Dendritic cell treated with granulocyte-macrophage colony-stimulating factor and Interleukin-4, amounts not matched to agents 40 ng/mL and 50 ng/mL, for 4 days (primary cell): ENCODE results near the gene ZNF670.
A peak's percentile ranks its signal among the peaks of the same experiment; 100 is the strongest.
"Not testable (repeated sequence)": the region's sequence is repeated elsewhere in the genome, so short reads cannot be mapped to it uniquely, and the experiment has no call there.

Experiments
- H3K27ac Mint-ChIP-seq: one replicate; pipeline ENCODE4 v1.8.0; 2022; ENCODE audit warnings: mild to moderate bottlenecking, mixed read lengths
- H3K27me3 Mint-ChIP-seq: one replicate; pipeline ENCODE4 v1.8.0; 2022; ENCODE audit warnings: mild to moderate bottlenecking, mixed read lengths
- H3K36me3 Mint-ChIP-seq: one replicate; pipeline ENCODE4 v1.8.0; 2022; ENCODE audit warnings: low read depth, mixed read lengths
- H3K4me1 Mint-ChIP-seq: one replicate; pipeline ENCODE4 v1.8.0; 2022; ENCODE audit warnings: low read depth, mixed read lengths
- H3K4me3 Mint-ChIP-seq: one replicate; pipeline ENCODE4 v1.8.0; 2022; ENCODE audit warnings: mild to moderate bottlenecking, moderate library complexity, mixed read lengths
- H3K9me3 Mint-ChIP-seq: one replicate; pipeline ENCODE4 v1.8.0; 2022; ENCODE audit warnings: mixed read lengths
- intact Hi-C: fragments of 100-400 bp; cut with micrococcal nuclease; formaldehyde crosslinking; loops from one replicate; pipeline ENCODE4 v1.15.0; 2022

Gene ZNF670

GRCh38 chr1:247078258-247079140 is at the start of gene ZNF670:
Gene ZNF670, minus strand, starts transcription at chr1:247078811. Its CDS starts 215 bp downstream, at chr1:247078596.
- peaks cover 25% of the 10 kb centered on the region for H3K36me3 Mint-ChIP-seq
- H3K4me3 Mint-ChIP-seq = peak within 1 kb of the TSS; percentile 97
- intact Hi-C loops = loop anchor here (10.0 kb wide), 1 partner anchor 154 kb away; no protein-coding TSS in a partner anchor
- H3K27me3 Mint-ChIP-seq = peaks cover 6% of the 10 kb centered on the region
- H3K27ac Mint-ChIP-seq = peak within 1 kb of the TSS; percentile 90
- peaks cover 25% of the 10 kb centered on the region for H3K9me3 Mint-ChIP-seq
- H3K4me1 Mint-ChIP-seq = peaks cover 17% of the 10 kb centered on the region

GRCh38 chr1:247127519-247128282 is 49.1 kb upstream of the ZNF670 start:
- intact Hi-C loops = loop anchor here (5.0 kb wide), 1 partner anchor 40 kb away; no protein-coding TSS in a partner anchor

GRCh38 chr1:247126601-247127000 is 48.0 kb upstream of the ZNF670 start:
- Mint-ChIP-seq H3K9me3 (peaks cover 22% of the 10 kb centered on the region), H3K36me3 (peaks cover 31% of the 10 kb centered on the region)
- H3K27me3 Mint-ChIP-seq, H3K27ac Mint-ChIP-seq, H3K4me3 Mint-ChIP-seq, H3K4me1 Mint-ChIP-seq: not testable (repeated sequence)
- intact Hi-C loops = loop anchor here (5.0 kb wide), 1 partner anchor 41 kb away; no protein-coding TSS in a partner anchor

More at GRCh38 chr1:247127519-247128282, 49.1 kb upstream of the ZNF670 start:
- not testable (repeated sequence) for H3K4me1 Mint-ChIP-seq, H3K27me3 Mint-ChIP-seq
- H3K4me3 Mint-ChIP-seq = peak overlapping the region; percentile 94
- H3K9me3 Mint-ChIP-seq = peaks cover 28% of the 10 kb centered on the region
- H3K27ac Mint-ChIP-seq = peak overlapping the region; percentile 93
- peaks cover 42% of the 10 kb centered on the region for H3K36me3 Mint-ChIP-seq

- Mint-ChIP-seq H3K9me3 (peaks cover 18% of the 10 kb centered on the region), H3K36me3 (peaks cover 27% of the 10 kb centered on the region)
- H3K27ac Mint-ChIP-seq, H3K27me3 Mint-ChIP-seq, H3K4me1 Mint-ChIP-seq, H3K4me3 Mint-ChIP-seq: not testable (repeated sequence)
- intact Hi-C loops = loop anchor here (5.0 kb wide), 1 partner anchor 41 kb away; no protein-coding TSS in a partner anchor
These were observed 47.6 kb upstream of the ZNF670 start for GRCh38 chr1:247126166-247126565.

GRCh38 chr1:247121382-247121781 is 42.8 kb upstream of the ZNF670 start:
- H3K27me3 Mint-ChIP-seq = peaks cover 8% of the 10 kb centered on the region
- H3K27ac Mint-ChIP-seq = no peak overlapping the region
- no peak overlapping the region for H3K4me3 Mint-ChIP-seq
- peaks cover 9% of the 10 kb centered on the region for H3K9me3 Mint-ChIP-seq
- H3K4me1 Mint-ChIP-seq = no peaks in the 10 kb centered on the region
- intact Hi-C loops = no loop called here
- H3K36me3 Mint-ChIP-seq = no peaks in the 10 kb centered on the region

GRCh38 chr1:247120408-247120668 is 41.7 kb upstream of the ZNF670 start:
- H3K4me1 Mint-ChIP-seq, intact Hi-C loops, H3K9me3 Mint-ChIP-seq, H3K4me3 Mint-ChIP-seq, H3K27me3 Mint-ChIP-seq, H3K27ac Mint-ChIP-seq, H3K36me3 Mint-ChIP-seq: not testable (repeated sequence)

- H3K27ac Mint-ChIP-seq = no peak overlapping the region
- H3K27me3 Mint-ChIP-seq = peaks cover 12% of the 10 kb centered on the region
- H3K4me3 Mint-ChIP-seq = no peak overlapping the region
- H3K36me3 Mint-ChIP-seq = no peaks in the 10 kb centered on the region
- intact Hi-C loops = no loop called here
- peaks cover 9% of the 10 kb centered on the region for H3K9me3 Mint-ChIP-seq
- H3K4me1 Mint-ChIP-seq = peaks cover 5% of the 10 kb centered on the region
These were observed 41.2 kb upstream of the ZNF670 start for GRCh38 chr1:247119600-247120407.

- intact Hi-C loops = no loop called here
- Mint-ChIP-seq H3K27ac (no peak overlapping the region), H3K36me3 (no peaks in the 10 kb centered on the region), H3K9me3 (peaks cover 9% of the 10 kb centered on the region), H3K27me3 (peaks cover 19% of the 10 kb centered on the region), H3K4me1 (peaks cover 7% of the 10 kb centered on the region), H3K4me3 (no peak overlapping the region)
These were observed 40.4 kb upstream of the ZNF670 start for GRCh38 chr1:247118946-247119446.

GRCh38 chr1:247115545-247115944 is 36.9 kb upstream of the ZNF670 start:
- Mint-ChIP-seq H3K27me3 (peaks cover 40% of the 10 kb centered on the region), H3K4me1 (peaks cover 17% of the 10 kb centered on the region), H3K4me3 (no peak overlapping the region), H3K36me3 (no peaks in the 10 kb centered on the region), H3K9me3 (no peaks in the 10 kb centered on the region), H3K27ac (no peak overlapping the region)
- intact Hi-C loops = no loop called here

- Mint-ChIP-seq H3K4me3 (no peak overlapping the region), H3K9me3 (no peaks in the 10 kb centered on the region), H3K27me3 (peaks cover 44% of the 10 kb centered on the region), H3K36me3 (no peaks in the 10 kb centered on the region), H3K4me1 (peaks cover 19% of the 10 kb centered on the region), H3K27ac (no peak overlapping the region)
- intact Hi-C loops = no loop called here
These were observed 36.5 kb upstream of the ZNF670 start for GRCh38 chr1:247115141-247115510.

- H3K9me3 Mint-ChIP-seq = no peaks in the 10 kb centered on the region
- intact Hi-C loops = no loop called here
- H3K27me3 Mint-ChIP-seq = peaks cover 50% of the 10 kb centered on the region
- H3K27ac Mint-ChIP-seq = no peak overlapping the region
- H3K4me3 Mint-ChIP-seq = no peak overlapping the region
- no peaks in the 10 kb centered on the region for H3K36me3 Mint-ChIP-seq
- peaks cover 19% of the 10 kb centered on the region for H3K4me1 Mint-ChIP-seq
These were observed 35.9 kb upstream of the ZNF670 start for GRCh38 chr1:247114351-247115140.

GRCh38 chr1:247113733-247114271 is 35.2 kb upstream of the ZNF670 start:
- no peaks in the 10 kb centered on the region for H3K36me3 Mint-ChIP-seq
- peaks cover 19% of the 10 kb centered on the region for H3K4me1 Mint-ChIP-seq
- H3K9me3 Mint-ChIP-seq = no peaks in the 10 kb centered on the region
- H3K4me3 Mint-ChIP-seq = no peak overlapping the region
- no peak overlapping the region for H3K27ac Mint-ChIP-seq
- intact Hi-C loops = no loop called here
- H3K27me3 Mint-ChIP-seq = peaks cover 57% of the 10 kb centered on the region

GRCh38 chr1:247113094-247113497 is 34.5 kb upstream of the ZNF670 start:
- Mint-ChIP-seq H3K9me3 (no peaks in the 10 kb centered on the region), H3K27me3 (peaks cover 64% of the 10 kb centered on the region), H3K4me1 (peaks cover 19% of the 10 kb centered on the region), H3K36me3 (no peaks in the 10 kb centered on the region), H3K4me3 (no peak overlapping the region), H3K27ac (no peak overlapping the region)
- intact Hi-C loops = no loop called here
